ENCODE results near the gene LARGE1.

Gene LARGE1

DNA sequence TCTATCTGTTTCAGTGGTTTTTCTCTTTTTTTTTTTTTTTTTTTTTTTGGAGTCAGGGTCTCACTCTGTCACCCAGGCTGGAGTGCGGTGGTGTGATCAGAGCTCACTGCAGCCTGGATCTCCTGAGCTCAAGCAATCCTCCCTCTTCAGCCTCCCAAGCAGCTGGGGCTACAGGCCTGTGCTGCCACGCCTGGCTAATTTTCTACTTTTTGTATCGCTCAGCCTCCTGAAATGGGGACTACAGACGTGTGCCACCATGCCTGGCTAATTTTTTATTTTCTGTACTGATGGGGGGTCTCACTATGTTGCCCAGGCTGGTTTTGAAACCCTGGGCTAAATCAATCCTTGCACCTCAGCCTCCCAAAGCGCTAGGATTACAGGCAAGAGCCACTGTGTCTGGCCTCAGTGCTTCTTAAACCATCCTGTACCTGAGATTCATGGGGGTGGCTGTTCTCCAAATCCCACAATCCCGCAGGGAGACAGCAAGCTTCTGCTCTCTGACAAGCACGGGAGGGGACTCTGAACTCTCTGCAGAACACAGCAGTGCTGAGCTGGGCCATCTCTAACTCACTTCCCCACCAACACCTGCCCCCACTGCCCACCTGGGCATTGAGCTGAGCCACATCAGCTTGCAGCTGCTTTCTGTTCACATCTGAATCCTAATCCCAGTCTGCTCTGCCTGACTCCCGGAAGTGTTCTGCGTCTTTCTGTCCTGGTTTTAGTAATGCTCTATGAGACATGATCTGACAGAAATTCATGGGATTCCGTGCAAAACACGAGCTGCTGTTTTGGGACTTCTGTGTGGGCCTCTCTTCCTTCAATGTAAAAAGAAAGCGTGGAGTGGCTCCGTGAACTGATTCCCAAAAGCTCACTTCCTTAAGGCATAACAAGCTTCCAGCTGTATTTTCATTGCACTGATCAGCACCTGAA, 400.0 kb downstream of the LARGE1 start:
- DNase-seq (ENCODE audit: low read depth) = no peak

DNA sequence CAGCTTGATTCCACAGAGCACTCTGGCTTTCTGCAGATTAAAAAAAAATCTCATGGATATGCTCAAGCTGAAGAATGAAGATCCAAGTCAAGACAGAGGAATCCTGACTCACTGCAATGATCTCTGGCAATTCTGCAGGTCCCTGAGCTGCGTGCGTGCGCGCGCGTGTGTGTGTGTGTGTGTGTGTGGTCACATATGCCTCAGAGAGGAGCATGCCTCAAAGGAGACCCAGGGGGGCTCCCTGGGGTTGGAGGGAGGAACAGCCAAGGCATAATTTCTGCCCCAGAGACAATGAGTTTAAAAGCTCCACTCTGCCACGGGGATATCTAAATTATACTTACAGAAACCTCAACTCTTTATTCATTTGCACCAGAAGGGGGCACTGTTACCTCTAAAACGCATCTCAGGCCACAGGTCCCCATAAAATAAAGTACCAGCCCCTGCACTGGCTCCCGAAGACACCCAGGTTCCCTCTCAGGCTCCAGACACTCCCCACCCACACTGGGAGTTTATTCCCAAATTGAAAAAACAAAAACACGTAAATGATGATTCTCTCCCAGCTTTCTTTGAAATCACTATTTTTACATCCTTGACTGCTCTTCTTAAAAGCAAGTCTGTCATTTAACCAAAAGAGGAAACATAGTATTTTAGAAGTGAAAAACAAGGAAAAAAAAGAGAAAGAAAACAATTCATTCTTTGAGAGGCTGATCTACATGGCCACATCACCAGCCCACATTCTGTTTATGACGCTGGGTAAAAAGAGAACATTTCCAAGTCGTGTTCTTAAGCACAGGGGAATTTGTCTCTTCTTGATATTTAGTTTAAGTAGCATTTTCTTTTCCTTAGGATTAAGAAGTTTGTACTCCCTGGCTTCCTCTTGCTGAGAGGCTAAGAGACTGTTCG, 401.0 kb downstream of the LARGE1 start:
- DNase-seq (ENCODE audit: low read depth) = no peak

GRCh38 chr22:33518405-33518804, 401.9 kb downstream of the LARGE1 start:
- no peak for DNase-seq (ENCODE audit: low read depth)

GRCh38 chr22:33515795-33516194, 404.5 kb downstream of the LARGE1 start:
- no peak for DNase-seq (ENCODE audit: low read depth)

GRCh38 chr22:33513388-33514338, 406.6 kb downstream of the LARGE1 start:
- DNase-seq (ENCODE audit: low read depth) = no peak

GRCh38 chr22:33512908-33513307, 407.4 kb downstream of the LARGE1 start:
- DNase-seq (ENCODE audit: low read depth) = no peak

GRCh38 chr22:33510429-33510904, 409.8 kb downstream of the LARGE1 start:
- no peak for DNase-seq (ENCODE audit: low read depth)

DNA sequence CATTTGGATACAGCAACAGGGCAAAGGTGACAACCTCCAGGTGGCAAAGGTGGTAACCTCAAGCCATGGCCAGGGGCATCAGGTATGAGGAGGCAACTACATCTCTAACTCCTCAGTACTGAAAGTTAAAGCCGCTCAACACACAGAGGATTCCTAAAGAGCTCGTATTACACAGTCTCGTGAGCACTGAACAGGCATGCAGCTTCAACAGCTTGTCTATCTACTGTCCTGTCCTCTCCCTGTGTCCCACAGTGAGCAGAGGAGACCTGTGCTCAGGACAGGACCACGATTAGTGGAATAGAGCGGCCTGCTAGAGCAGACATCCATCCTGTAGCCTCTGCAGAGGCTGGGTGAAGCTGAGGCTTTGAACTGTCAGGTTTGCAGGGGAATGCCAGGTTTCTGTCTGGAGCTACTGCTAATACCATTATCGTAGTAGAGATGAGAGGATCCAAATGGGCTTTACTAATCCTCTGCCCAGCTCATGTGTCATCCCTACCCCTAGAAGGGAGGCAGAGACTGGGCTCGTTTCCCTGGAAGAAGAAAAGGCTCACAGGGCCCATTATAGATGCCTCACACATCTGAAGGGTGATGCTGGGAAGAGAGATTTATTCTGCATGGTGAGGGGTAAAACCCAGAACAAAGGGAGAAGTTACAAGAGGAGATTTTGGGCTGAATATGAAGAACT, 415.2 kb downstream of the LARGE1 start:
- no peak for DNase-seq (ENCODE audit: low read depth)

DNA sequence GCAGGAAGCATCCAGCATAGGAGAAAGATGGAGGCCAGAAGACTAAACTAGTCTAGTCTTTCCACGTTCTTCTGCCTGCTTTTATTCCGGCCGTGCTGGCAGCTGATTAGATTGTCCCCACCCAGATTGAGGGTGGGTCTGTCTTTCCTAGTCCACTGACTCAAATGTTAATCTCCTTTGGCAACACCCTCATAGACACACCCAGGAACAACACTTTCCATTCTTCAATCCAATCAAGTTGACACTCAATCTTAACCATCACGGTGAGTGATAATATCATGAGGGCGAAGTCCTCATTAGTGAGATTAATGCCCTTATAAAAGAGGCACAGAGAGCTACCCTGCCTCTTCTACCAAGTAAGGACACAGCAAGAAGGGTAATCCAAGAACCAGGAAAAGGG, 424.2 kb downstream of the LARGE1 start:
- no peak for DNase-seq (ENCODE audit: low read depth)

- no peak for DNase-seq (ENCODE audit: low read depth)
These were observed 426.6 kb downstream of the LARGE1 start for GRCh38 chr22:33493476-33494205.

DNA sequence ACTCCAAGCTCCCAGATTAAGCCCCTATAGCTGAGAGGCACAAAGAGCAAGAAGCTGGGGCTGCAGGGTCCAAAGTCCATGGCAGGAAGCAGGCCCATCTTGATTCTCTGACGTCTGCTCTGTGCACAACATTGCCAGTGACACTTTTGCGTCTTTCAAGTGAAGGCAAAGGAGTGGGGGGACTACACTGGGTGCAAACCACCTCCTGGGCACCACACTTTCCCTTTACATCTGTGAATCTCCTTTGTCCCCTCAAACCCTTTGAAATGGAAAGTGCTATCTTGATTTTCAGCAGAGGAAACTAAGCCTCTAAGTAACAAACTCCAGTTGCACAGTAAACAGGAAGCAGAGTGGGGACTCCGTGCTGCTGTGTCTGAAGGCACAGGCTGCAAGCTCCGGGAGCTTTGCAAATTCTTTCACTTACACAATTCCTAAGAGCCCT, 428.0 kb downstream of the LARGE1 start:
- DNase-seq (ENCODE audit: low read depth) = no peak

DNA sequence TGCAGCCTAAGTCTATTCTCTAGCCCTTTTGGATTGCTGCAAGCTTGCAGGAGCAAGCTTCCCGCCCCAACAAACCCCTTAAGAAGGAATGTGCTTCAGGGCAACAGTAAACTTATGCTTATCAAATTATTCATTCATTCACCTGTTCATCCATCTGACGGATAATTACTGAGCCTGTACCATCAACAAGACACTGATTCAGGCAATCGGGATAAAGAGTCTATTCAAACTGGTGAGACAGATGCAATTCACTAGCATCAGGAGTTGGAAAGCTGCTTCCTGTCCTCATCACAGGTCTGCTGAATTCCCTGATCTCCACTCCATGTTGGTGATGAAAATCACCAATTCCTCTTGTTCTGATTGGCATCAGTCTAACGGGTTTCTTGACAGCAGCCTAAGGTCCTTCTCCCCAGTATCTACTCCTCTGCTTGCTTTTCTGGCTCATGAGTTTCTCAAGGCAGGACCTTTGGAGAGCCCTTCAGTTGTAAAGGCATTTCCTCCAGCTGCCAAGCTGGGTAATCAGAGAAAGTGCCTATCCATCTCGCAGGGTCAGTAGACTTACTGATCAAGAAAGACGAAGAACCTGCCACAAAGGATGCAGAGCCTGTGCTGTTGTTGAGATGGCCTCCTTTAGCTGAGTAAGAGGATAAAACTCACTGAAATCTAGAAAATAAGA, 433.1 kb downstream of the LARGE1 start:
- no peak for DNase-seq (ENCODE audit: low read depth)

GRCh38 chr22:33481550-33481949, 438.7 kb downstream of the LARGE1 start:
- no peak for DNase-seq (ENCODE audit: low read depth)

- no peak for DNase-seq (ENCODE audit: low read depth)
These were observed 442.9 kb downstream of the LARGE1 start for GRCh38 chr22:33477120-33478111.

DNA sequence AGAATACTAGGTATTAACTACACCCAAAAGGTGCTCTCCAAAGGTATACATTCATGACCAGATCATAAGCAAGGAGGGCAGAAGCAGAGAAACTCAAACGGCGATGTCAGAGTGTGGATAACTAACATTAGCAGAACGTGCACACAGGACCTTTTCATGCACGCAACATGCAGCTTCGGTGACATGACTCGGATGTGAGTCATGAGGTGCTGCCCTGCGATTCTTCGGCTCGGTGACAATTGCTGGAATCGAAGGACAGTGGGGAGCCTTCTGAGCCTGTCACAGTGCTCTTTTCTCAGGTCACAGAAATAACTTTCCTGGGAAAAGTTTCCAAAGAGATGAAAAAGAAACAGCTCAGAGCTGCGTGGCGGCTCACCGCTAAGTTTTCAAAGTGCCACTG, 443.6 kb downstream of the LARGE1 start:
- DNase-seq (ENCODE audit: low read depth) = no peak

DNA sequence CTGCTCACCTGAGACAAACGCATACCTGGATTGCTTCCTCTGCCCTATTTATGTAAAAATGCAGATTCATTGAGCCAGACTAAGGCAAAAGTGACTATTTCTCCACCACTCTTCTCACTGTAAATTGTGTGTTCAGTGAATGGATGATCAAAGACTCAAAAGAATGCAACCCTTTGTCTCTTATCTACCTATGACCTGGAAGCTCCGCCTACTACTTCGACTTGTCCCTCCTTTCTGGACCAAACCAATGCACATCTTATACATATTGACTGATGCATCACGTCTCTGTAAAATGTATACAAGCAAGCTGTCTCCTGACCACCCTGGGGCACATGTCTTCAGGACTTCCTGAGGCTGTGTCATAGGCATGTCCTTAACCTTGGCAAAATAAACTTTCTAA, 444.1 kb downstream of the LARGE1 start:
- DNase-seq (ENCODE audit: low read depth) = no peak

GRCh38 chr22:33474587-33474986, 445.7 kb downstream of the LARGE1 start:
- DNase-seq (ENCODE audit: low read depth) = no peak

Measured in activated T-cell treated with anti-CD3 and anti-CD28 coated beads for 1 hour (primary cell).